Cerebellar nuclear complex (tissue), 1 donor: Measurements from ENCODE around the gene UPK3B.
"Not testable (repeated sequence)": the region's sequence is repeated elsewhere in the genome, so short reads cannot be mapped to it uniquely, and the experiment has no call there.

ENCODE experiments used
- DNase-seq, 2 experiments: peaks; one replicate each; lab custom pipeline; 2025; lab: John Stamatoyannopoulos, UW

Gene UPK3B

DNA sequence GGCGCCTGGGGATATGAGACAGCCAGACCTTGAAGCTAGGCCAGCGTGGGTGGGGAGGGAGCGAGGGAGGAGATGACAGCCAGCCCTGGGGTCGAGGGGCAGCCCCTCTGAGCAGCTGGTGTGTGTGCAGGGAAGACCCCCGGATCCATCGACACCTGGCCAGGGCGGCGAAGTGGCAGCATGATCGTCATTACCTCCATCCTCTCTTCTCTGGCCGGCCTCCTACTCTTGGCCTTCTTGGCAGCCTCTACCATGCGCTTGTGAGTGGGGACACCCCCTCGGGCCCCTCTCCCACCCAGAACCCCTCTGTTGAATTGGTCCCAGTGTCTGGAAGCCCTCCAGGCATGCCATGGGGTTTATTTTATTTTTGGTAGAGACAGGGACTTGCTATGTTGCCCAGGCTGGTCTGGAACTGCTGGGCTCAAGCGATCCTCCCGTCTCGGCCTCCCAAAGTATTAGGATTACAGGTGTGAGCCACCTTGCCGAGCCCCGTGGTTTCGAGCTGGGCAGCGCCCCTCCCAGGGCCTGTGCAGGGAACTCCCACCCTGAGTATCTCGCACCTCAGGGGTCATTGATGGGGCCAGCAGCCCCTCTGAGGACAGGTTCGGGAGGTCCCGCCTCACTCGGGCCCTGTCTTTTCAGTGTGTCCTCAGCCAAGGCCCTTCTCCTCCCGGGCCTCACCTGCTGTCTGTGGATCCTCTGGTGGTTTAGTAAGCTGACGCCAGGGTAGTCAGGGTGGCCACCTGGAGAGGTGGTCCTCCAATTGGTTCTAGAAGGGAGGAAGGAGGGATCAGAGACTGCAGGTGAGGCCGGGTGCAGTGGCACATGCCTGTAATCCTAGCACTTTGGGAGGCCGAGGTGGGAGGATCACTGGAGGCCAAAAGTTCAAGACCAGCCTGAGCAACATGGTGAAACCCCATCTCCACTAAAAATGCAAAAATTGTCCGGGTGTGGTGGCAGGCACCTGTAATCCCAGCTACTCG lies 3.8 kb downstream of the UPK3B start:
- no peak for DNase-seq

DNA sequence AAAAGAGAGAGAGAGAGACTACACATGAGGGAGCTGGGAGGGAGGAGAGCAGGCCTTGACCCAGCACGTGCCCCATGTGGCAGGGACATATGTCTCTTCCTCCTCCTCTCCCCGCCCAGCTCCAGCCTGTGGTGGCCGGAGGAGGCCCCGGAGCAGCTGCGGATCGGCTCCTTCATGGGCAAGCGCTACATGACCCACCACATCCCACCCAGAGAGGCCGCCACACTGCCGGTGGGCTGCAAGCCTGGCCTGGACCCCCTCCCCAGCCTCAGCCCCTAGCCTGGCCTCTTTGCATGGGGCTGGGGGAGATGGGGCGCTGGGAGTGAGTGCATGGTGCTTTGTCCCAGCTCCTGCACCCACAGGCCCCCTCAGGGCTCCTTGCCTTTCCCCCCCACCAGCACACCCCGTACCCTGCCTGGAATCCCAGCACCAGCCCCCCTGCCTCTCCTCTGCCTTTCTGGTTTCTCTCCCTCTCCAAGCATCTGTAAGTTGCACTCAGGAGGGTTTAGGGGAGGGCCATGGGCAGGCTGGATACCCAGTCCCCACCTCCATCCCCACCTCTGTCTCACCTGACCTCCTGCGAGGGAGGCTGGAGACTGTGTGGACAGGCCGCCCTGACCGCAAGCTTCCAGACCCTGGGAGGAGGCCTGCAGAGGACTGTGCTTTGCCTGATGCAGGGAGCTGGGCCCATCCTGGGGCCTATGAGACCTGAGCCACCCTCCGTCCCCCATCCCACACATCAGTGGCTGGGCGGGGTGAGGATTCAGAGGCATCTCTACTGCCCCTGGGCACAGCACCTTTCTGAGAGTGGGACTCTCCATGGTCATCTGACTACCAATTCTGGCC lies 4.8 kb downstream of the UPK3B start:
- DNase-seq, result no peak

DNA sequence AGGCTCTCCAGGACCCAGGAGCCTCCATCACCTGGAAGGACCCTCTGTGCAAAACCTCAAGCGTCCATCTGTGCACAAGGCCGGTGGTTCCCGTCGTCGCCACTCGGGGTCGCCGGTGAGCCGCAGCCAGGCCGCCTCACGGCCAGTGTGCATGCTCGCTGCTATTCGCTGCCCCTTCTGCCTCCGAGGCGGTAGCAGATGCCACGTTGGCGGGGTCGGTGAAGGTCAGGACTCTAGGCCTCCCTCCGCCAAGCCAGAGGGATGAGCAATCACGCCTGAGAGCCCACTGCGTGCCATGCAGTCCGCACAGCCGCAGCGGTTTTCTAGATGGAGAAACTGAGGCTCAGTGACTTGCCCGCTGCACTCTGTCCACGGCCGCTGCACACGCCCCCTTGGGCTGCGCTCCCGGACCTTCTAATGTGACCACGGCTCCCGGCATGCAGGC lies 5.7 kb downstream of the UPK3B start:
- DNase-seq, result no peak

DNA sequence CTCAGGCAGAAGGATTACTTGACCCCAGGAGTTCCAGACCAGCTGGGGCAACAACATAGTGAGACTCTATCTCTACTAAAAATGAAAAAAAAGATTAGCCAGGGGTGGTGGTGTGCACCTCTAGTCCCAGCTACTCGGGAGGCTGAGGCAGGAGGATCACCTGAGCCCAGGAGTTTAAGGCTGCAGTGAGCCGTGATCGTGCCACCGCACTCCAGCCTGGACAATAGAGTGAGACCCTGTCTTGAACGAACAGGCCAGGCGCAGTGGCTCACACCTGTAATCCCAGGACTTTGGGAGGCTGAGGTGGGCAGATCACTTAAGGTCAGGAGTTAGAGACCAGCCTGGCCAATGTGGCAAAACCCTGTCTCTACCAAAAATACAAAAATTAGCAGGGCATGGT lies 6.6 kb downstream of the UPK3B start:
- DNase-seq, result not testable (repeated sequence)

DNA sequence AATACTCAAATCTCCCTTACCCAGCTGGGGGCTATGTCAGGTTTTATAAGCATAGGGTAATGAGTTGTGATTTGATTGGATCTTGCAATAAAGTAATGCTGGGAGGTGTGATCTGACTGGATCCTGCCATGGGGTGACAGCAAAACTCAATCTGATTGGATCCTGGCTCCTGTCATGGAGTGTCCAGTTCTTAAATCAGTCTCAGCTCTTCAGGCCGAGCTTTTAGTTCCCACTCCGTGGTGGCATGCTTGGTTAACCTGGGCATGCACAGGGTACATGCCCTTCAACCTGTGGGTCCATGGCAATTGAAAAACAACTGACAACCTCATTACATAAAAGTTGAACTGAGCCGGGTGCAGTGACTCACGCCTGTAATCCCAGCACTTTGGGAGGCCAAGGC lies 15.8 kb downstream of the UPK3B start:
- DNase-seq, result not testable (repeated sequence)

DNA sequence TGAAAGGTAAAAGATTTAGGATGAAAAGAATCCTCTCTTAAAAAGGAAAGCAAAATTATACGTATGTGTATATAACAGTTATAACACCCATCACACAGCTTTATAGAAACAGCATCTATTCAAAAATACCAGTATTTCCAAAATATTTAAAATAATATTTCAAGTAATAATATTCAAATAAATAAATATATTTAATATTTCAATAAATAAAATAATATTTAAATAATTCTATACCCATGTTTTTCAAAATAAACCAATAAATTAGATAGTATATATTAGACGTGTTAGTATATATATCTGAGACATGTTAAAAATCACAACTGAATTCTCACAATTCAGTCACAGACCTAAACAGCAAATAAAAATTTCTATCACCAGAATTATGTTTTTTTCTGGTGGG lies 21.3 kb downstream of the UPK3B start:
- DNase-seq, result not testable (repeated sequence)

DNA sequence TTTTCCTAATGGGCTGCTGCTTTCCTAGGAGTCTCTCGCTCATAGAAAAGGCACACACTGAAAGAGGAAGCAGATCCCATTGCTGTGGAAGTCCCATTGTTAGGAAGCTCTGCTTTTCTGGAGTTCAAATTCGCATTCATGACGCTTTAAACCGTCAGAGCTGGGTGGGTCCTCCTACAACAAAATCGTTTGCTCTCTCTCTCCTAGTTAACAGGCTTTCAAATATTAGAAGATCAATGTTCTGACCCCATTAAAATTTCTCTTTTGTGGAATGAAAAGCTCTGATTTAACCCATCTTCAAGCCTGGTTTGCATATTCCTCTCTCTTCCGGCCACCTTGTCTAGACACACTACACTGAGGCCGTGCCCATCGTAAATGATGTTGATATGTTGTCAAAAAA lies 32.8 kb downstream of the UPK3B start, which contains the start of gene SPDYE16:
SPDYE16 (minus strand) TSS at position 101 of the 400 bp plus-strand sequence. CDS start 1,838 bp downstream, outside the sequence.
- not testable (repeated sequence) for DNase-seq

DNA sequence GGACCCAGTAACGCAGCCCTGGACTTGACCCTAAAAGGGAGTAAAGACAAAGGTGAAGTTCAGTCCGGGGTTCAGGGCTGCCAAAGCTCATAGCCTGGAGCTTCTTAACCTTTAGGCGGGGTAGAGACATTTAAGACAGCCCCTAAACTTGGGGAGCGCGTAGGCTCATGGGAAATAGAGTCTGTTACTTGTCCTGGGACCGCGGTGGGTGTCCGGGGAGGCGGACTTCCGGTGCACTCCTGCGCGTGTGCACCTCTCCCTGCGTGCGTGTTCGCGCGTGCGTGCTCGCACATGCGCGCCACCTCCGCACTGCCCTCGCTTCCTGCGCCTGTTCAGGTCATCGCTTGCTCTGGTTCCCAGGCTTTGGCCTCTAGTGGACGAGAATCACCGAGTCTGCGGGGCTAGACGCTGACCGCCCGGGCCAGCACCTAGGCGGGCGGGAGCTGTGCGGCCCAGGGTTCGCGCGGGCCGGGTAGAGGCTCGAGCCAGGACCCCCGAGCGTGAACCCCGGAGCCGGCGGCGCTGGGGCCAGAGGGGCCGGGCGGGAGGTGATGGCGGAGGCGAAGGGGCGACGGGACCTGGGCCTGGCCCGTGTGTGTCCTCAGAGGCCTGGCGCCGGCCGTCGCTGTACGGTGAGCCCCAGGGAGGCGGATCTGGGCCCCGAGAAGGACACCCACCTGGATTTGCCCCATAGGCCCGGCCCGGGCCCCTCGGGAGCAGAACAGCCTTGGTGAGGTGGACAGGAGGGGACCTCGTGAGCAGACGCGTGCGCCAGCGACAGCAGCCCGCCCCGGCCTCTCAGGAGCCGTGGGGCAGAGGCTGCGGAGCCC lies 38.9 kb downstream of the UPK3B start:
- peak; percentile 26 to 36 for DNase-seq

DNA sequence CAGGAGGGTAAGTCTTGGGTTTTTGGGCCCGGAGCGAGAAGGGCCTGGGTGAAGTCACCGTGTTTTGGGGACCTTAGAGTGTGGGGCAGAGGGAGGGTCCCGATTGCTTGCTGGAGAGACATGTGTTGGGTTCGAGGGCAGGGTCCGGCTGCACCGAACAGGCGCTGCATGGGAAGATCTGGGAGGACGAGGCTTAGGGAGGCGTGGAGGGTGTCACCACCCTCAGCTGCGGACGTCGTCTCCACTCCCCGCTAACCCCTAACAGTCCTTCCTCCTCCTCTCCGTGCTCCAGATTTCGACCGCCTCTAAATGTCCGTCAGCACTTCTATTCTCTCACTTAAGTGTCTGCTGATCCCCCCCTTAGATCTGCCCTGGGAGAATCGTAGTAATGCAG lies 39.5 kb downstream of the UPK3B start:
- not testable (repeated sequence) for DNase-seq

DNA sequence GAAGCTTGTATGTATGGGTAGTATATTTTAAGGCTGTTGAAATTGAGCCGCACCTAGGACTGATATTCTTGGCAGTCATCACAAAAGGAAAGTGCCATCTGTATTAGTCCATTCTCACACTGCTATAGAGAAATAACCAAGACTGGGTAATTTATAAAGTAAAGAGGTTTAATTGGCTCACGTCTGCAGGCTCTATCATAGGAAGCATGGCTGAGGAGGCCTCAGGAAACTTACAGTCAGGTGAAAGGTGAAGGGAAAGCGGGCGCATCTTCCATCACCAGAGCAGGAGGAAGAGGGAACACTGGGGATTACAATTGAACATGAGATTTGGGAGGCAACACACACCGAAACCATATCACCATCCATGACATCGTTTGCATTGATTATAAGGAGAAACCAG lies 41.6 kb downstream of the UPK3B start:
- DNase-seq, result not testable (repeated sequence)

DNA sequence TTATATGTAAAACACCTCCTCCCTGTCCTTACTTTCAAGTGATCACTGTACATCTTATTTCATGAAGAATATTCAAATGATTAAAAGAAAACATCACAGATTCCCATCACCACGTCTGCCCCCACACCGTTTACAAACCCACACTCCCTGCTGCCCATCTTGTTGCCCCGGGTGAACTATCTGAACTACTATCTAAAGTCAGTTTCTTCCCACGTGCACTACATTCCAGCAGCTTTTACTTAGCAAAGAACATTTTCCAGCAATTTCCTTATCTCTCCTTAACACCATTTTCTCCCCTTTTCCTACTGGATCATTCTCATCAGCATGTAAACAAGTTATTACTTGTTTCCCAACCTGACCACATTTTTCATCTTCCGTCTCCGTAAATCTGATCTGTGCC lies 49.3 kb downstream of the UPK3B start:
- not testable (repeated sequence) for DNase-seq

DNA sequence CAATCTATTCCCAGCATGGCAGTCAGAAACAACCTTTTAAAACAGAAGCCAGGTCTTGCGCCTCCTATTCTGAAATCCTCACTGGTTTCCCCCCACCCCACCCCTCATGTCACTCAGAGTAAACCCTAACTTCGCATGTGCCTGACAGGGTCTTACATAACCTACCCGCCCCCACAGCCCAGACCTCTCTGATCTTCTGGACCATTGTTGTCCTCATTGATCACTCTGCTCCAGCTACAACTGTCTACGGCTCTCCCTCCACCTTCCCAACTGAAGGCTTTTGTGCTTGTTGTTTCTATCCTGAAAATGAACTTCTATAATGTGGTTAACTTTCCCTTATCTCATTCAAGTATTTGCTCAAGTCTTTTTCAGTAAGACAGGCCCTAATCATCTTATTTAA lies 49.8 kb downstream of the UPK3B start:
- DNase-seq, result not testable (repeated sequence)

DNA sequence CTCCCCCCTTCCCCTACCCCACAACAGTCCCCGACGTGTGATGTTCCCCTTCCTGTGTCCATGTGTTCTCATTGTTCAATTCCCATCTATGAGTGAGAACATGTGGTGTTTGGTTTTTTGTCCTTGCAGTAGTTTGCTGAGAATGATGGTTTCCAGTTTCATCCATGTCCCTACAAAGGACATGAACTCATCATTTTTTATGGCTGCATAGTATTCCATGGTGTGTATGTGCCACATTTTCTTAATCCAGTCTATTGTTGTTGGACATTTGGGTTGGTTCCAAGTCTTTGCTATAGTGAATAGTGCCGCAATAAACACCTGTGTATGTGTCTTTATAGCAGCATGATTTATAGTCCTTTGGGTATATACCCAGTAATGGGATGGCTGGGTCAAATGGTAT lies 51.0 kb downstream of the UPK3B start:
- not testable (repeated sequence) for DNase-seq

DNA sequence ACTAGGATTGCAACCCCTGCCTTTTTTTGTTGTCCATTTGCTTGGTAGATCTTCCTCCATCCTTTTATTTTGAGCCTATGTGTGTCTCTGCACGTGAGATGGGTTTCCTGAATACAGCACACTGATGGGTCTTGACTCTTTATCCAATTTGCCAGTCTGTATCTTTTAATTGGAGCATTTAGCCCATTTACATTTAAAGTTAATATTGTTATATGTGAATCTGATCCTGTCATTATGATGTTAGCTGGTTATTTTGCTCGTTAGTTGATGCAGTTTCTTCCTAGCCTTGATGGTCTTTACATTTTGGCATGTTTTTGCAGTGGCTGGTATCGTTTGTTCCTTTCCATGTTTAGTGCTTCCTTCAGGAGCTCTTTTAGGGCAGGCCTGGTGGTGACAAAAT lies 54.6 kb downstream of the UPK3B start:
- DNase-seq, result not testable (repeated sequence)
